AG08396 (cell line): ENCODE data around the gene MYO6.

ENCODE experiments used
- DNase-seq: peaks from one replicate; pipeline ENCODE4 v3.0.0; 2012; ENCODE audit warnings: low spot score, mixed read lengths

Gene MYO6

DNA sequence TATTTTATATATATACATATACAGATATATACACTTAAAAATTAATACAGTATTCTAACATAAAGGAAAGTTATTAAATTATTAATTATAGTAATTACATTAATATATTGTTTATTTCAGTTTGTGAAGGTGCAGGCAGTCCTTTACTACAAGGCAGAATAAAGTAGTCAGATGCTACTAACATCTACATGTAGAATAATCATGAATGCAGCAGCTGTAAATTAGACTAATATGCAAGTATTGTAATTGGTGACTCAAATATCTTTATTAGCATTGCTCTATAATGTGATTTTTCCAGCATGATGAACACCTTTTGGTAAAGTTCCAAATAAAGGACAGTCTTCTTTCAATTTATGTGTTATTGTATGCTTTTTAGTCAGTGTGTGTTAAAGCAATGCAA lies 17.3 kb downstream of the MYO6 start:
- DNase-seq: no peak

DNA sequence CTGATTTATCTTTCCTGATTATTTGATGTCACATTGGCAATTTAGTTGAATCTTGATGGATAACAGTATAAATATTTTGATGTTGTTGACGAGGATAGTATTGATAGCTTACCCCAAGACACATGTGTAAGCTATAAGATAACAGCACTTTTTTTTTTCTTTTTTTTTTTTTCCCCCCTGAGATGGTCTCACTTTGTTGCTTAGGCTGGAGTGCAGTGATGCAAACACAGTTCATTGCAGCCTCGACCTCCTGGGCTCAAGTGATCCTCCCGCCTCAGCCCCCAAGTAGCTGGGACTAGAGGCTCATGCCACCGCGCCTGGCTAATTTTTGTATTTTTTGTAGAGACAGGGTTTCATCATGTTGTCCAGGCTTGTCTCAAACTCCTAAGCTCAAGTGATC lies 21.8 kb downstream of the MYO6 start:
- DNase-seq: no peak

DNA sequence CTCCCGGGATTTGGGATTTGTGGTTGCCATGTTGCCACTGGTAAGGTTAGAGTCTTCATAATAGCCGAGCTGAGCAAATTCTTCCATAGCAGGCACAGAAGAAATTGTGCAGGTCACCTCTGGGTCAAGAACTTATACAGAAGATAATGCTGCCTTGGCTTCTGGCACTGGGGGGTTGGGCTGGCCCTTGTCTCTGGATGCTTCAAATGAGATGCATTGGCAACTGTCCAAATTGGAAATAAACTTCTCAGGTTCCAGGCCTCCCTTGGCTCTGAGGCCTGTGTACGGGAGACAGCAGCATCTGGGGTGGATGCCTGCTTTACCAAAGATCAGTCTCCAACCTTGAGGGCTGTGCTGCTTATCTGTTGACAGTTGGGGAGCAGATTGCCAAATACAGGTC lies 26.2 kb downstream of the MYO6 start:
- DNase-seq: no peak

DNA sequence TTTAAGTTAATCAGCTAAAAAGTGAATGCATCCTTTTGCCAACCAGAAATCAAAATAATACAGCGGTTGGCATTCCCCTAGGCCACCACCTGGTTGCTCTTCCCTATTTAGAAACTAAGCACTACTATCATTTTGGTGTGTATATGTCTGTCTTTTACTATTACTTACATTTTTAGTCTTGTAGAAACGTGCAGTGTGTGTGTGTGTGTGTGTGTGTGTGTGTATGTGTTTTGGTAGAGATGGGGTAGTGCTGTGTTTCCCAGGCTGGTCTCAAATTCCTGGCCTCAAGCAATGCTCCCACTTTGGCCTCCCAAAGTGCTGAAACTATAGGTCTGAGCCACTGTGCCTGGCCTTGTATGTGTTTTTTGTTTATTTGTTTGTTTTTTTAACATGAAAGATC lies 27.4 kb downstream of the MYO6 start:
- no peak for DNase-seq

DNA sequence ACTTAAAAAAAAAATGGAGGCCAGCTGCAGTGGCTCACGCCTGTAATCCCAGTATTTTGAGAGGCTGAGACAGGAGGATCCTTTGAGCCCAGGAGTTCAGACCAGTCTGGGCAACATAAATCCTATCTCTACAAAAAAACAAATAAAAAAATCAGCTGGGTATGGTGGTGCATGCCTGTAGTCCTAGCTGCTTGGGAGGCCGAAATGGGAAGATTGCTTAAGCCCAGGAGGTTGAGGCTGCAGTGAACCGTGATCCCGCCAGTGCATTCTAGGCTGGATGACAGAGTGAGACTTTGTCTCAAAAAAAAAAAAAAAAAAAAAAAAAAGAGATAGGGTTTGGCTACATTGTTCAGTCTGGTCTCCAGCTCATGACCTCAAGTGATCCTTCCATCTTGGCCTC lies 29.7 kb downstream of the MYO6 start:
- DNase-seq: no peak

DNA sequence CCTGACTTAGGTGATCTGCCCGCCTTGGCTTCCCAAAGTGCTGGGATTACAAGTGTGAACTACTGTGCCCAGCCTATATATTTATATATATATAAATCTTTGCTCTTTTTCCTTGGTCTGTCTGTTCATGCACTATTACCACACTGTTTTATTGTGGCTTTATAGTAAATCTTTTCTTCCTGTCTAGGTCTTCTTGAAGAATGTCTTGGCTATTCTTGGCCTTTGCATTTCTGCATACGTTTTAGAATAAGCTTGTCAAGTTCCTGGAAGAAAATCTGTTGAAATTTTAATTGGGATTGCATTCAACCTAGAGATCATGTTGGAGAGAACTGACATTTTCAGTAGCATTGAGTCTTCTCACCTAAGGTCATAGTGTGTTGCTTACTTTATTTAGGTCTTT lies 37.1 kb downstream of the MYO6 start:
- DNase-seq: no peak

DNA sequence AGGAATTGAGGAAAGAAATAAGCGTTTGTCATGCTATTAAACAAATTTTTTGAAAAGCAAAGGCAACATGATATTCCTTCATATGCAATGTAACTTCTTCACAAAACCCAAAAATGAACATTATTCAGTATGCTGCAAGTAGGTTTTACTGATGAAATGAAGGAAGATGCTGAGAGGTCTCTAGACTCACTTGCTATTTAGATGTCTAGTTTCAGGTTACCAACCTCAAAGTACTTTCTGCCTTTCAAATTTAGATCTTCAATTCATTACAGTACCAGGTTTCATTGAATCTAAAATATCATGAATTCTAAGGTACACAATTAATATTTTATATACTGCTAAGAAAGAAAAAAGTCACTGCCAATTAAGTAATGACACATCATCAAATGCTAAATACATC lies 39.9 kb downstream of the MYO6 start:
- no peak for DNase-seq

DNA sequence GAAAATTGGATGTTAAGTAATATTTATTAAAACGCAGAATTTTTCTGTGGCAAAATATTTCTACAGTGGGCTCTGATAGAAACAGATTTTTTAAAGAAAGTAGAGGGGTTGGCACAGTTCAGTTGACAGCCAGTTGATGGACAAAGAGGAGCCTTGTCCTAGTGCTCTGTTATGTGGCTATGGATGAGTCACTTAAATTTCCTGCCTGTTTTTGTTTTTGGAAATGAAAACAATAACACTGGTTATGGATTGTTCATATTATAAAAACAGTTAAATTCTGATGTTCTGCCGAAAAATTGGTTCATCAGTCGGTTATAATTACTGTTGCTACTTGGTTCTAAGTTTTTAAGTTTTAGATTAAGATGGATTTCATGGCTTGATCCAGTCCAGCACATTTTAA lies 42.8 kb downstream of the MYO6 start:
- DNase-seq: no peak

DNA sequence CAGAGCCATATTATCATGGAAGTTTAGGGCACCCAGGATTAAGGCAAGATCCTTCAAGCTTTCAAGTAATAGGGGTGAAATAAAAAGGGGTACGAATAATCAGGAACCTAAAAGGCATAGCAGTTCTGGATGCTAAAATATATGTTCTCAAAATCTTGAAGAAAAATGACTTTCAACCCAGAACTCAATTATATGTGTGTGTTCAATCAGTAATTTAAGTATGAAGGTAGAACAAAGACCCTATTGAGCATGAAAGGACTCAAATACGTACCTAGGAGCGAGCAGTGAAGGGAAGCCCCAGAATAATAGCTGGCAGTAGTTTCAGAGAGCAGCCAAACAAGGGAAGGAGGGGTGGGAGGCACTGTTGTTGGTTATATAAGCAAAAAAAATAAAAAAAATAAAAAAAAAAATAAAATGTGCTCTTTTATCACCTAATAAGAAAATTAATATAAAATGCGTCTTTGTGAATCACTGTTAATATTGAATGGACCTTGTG lies 45.4 kb downstream of the MYO6 start:
- DNase-seq: no peak

DNA sequence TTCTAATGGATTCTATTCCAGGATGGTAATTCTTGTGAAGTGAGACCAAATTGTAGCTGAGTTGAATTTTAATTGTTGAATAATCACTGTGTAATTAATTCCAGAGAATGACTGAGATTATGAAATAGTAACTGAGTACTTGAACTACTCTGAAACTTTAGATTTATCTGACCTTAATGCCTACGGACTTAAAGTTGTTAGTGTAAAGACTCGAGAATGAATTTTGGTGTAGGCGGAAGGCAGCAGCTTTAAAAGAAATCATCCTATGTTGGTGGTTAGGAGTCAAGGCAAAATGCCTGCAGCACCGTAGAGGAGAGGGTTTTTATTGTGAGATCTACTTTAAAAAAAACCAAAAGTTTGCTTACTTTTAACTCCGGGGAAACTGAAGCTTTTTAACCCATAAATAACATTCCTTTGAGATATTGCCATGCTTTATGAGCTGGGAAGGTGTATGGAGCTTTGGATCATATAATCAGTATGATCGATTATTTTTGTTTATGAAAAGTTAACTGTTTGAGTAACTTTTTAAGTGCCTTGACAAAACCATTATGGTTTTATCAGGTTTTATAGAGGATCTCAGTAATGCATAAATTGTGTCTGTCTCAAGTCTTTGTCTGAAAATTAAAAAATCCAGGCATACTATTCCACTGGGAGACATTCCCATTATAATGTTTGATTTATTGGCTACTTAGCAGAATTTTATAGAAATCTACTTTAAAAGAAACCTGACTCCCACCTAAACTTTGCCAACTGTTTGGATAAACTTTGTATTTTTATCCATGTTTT lies 46.1 kb downstream of the MYO6 start:
- DNase-seq: no peak

DNA sequence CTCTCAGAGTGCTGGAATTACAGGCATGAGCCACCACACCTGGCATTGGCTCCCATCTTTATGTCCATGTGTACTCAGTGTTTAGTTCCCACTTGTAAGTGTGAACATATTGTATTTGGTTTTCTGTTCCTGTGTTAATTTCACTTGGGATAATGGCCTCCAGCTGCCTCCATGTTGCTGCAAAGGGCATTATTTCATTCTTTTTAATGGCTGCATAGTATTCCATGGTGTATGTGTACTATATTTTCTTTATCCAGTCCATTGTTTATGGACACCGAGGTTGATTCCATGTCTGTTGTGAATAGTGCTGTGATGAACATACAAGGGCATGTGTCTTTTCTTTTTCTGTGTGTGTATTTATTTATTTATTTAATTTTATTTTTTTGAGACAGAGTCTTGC lies 47.7 kb downstream of the MYO6 start:
- no peak for DNase-seq

DNA sequence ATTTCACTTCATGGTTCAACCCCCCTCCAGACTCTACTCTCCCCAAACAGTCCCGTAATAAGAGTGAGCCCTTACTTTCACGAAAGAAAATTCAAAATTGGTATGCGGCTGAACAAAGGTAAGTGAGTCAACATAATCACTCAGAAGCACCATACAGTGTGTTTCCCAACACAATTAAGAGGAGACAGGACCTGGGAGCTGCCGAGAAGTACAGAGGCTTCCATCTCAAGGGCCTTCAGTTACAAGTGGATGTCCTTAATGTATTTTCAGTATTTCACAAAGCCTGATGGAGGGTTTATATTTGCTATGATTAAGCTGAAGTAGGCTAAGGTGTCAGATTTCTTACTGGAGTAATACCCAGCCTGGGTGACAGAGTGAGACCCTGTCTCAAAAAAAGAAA lies 51.1 kb downstream of the MYO6 start:
- DNase-seq: no peak

DNA sequence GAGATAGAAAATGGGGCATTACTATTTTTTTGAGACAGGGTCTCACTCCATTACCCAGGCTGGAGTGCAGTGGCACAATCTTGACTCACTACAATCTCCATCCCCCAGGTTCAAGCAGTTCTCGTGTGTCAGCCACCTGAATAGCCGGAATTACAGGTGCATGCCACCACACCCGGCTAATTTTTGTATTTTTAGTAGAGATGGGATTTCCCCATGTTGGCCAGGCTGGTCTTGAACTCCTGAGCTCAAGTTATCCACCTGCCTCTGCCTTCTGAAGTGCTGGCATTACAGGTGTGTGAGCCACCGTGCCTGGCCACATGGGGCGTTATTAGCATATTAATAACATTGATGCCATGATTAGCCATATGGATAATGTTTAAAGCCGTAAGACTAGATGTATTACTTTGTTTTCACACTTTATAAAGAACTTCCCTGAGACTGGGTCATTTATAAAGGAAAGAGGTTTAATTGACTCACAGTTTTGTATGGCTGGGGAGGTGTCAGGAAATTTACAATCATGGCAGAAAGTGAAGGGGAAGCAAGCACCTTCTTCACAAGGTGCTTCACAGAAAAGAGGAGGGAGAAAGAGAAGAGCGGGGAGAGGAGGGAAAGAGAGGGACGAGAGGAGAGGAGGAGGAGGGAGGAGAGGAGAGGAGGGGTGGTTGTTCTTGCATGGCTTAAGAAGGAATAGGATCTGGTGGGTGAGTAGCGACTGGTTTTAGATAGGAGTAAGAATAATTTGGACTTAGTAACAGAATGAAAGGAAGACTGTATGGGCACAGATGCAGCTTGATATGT lies 51.9 kb downstream of the MYO6 start:
- no peak for DNase-seq

DNA sequence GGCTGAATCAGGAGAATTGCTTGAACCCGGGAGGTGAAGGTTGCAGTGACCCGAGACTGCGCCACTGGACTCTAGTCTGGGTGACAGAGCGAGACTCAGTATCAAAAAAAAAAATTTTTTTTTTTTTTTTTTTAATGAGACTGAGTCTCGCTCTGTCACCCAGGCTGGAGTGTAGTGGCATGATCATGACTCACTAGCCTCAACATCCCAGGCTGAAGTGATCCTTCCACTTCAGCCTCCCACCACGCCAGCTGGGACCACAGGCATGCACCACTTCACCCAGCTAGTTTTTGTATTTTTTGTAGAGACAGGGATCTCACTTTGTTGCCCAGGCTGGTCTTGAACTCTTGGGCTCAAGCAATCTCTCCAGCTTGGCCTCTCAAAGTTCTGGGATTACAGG lies 53.3 kb downstream of the MYO6 start:
- no peak for DNase-seq

DNA sequence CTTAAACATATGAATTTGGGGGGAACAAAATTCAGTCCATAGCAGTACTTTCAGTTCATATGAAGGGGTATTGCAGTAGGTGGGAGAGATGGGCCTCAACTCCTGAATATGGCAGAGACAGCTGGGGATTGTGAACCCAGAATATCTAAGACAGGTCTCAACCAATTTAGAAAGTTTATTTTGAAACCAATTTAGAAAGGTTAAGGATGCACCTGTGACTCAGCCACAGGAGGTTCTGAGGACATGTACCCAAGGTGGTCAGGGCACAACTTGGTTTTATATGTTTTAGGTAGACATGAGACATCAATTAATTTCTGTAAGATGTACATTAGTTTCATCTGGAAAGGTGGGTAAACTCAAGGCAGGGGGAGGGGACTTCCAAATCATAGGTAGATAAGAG lies 59.5 kb downstream of the MYO6 start:
- DNase-seq: no peak

DNA sequence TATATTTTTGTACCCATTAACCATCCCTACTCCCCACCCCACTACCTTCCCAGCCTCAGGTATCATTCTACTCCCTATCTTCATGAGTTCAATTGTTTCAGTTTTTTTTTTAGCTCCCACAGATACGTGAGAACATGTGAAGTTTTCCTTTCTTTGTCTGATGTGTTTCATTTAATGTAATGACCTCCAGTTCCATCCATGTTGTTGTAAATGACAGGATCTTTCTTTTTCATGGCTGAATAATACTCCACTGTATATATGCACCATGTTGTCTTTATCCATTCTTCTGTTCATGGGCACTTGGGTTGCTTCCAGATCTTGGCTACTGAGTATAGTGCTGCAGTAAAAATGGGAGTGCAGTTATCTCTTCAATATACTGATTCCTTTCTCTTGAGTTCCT lies 63.5 kb downstream of the MYO6 start:
- no peak for DNase-seq

DNA sequence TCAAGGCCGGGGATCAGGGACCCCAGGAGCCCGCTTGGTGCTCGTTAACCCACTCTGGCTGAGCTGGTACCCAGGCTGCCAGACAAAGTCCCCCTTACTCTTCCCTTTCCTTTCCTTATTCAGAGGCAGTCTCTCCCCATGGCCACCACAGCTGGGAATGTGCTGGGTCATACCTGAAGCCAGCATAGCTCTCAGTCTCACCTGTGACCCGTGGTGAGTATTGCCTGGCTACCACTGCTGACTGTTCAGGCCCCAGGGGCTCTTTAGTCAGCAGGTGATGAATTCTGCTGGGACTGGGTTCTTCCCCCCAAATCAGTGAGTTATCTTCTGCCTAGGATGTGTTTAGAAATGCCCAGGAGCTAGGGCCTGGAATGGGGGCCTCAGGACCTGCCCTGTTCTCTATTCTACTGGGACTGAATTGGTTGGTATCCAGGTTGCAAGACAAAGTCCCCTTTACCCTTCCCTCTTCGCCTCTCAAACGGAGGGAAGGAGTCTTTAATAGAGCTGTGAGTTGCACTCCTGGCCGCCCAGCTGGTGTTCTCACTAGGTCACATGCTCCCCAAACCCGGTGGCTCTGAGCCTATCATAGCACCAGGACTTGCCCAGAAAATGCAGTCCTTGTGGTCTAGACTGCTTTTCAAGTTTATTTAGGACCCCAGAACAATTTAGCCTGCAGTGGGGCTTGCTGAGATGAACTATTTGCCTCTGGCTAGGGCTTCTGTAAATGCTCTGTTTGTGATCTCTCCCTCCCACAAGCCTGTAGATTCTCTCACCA lies 64.6 kb downstream of the MYO6 start:
- no peak for DNase-seq

DNA sequence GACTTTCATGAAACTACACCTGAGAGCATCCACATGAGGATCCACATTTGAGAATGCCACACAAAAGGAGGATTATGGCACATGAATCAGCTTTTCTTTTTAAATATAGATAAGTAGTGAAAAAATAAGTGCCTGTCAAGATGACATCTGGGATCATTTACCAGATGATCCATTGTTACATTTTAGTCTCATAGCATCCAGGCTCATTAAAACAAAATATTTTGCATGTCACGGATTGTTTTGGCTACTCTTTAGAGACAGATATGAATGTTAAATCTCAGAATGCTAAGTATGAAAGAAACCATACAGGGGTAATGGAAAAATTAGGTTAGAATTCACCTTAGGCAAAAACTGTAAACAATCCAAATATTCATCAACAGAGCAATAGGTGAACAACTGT lies 66.7 kb downstream of the MYO6 start:
- no peak for DNase-seq

DNA sequence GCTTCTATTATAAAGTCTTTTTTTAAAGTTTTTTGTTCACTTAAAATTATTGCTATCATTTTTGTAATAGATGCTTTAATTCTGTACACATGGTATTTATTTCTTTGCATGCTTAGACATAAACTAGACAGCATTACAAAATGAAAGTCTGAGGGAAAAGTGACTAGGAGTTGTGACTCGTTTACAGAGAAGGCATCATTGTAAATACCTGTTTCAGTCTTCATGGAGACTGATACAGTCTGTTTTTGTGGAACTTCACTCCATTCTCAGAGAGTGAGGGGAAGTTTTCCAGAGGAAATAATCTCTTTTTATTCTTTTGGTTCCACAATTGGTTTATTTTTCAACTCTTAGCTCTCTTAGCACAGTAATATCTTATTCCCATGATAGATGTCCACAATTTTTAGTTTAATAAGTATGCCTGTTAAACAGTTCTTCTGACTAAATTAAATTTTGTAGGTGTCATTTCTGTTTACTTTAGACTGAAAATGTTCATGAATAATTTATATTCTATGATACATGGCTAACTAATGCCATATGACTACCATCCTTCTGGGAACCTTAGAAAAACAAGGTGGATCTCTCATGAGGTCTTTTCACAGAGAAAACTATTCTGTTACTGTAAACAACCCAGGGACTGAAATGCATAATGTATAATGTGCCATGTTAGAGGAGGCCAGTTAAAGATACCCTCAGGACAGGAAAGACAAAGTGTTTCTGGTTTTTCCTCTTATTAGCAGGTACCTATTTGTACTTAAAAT lies 69.2 kb downstream of the MYO6 start:
- no peak for DNase-seq

DNA sequence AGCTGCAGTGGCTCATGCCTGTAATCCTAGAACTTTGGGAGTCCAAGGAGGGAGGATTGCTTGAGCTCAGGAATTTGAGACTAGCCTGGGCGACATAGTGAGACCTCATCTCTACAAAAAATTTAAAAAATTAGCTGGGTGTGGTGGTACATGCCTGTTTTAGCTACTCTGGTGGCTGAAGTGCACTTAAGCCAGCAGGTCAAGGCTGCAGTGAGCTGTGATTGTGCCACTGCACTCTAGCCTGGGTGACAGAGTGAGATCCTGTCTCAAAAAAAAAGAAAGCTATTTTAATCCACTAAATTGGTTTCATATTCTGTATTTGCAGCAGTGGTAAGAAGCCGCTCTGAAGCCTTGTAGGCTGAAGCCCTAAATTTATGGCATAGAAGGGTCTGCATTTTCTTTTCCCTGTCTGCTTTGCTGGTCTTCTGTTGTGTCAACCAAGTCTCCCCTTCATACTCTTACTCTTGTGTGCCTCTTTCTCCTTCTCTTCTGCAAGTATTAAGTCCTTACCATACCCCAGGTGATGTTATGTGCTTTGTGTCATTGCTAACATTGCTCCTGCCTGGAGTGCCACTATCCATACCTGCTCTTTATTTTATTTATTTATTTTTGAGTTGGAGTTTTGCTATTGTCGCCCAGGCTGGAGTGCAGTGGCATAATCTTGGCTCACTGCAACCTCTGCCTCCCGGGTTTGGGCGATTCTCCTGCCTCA lies 70.9 kb downstream of the MYO6 start:
- DNase-seq: no peak

DNA sequence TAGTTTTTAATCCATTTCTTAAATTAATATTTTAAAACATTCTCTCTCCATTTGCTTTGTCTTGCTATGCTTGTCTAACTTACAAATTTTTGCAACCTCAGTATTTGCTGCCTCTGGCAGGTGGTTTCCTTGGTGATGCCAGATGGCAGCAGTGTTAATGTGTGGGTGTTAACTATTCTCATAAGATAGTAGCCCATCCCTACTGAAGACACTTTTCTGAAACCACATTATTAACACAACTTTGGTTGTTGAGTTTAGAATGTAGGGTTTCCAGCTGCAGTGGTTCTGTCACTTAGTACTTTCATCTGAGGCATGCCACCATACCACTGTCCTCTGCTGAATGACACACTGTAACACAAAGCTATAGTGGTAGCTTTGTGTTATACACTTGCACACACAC lies 75.1 kb downstream of the MYO6 start:
- DNase-seq: no peak
